B cell (primary cell): ENCODE results near the gene EXD3. TPM values are rescaled to one million over a fixed set of nuclear protein-coding genes. Genes with fewer than 3 reads are reported as not detected.

Source experiments
- ATAC-seq: fragments of 200-7000 bp; cut with Tn5 transposase; one replicate; pipeline ENCODE4 v1.10.0; 2021; ENCODE audit warnings: low read depth, mild to moderate bottlenecking, moderate number of reproducible peaks, moderate library complexity
- CTCF ChIA-PET: fragments of 350-600 bp; sonication (Branson Sonifier 250); formaldehyde crosslinking; loops from one replicate; lab custom pipeline; 2021; ENCODE audit warnings: antibody characterized with exemption, inconsistent platforms; lab: Charles Lee
- POLR2A ChIA-PET: fragments of 350-600 bp; sonication (Branson Sonifier 250); formaldehyde crosslinking; loops from one replicate; lab custom pipeline; 2021; ENCODE audit warnings: antibody characterized with exemption; lab: Charles Lee
- DNase-seq: peaks from one replicate; pipeline ENCODE4 v3.0.0; 2013
- H2AFZ ChIP-seq: 2 replicates; pipeline ENCODE4 v1.6.1; 2012; ENCODE audit warnings: mild to moderate bottlenecking, low read depth, low read length; ENCODE audit not compliant: insufficient read depth, poor library complexity, severe bottlenecking
- H3K27ac ChIP-seq, 2 donors: 1 replicate in 1 of 2; 2 replicates in 1 of 2; pipeline ENCODE4 v1.5.1; 2012 to 2013; ENCODE audit warnings: low read length in 2 of 2, mild to moderate bottlenecking in 2 of 2, moderate library complexity in 1 of 2
- H3K27me3 ChIP-seq, 4 experiments: fragments of 200-600 bp in 1 of 4; sonication (generic) in 1 of 4; replicated peaks in 1 of 4; 1 replicate in 2 of 4; 2 replicates in 2 of 4; pipeline versions ENCODE4 v1.6.1 to v1.7.0; 2013 to 2016; ENCODE audit warnings: low read length in 3 of 4, mild to moderate bottlenecking in 2 of 4, mixed read lengths in 1 of 4, moderate library complexity in 1 of 4; ENCODE audit not compliant: insufficient read depth in 4 of 4, control insufficient read depth in 3 of 4; ENCODE audit errors: control extremely low read depth in 1 of 4
- H3K36me3 ChIP-seq, 2 experiments: replicated peaks in 1 of 2; 1 replicate in 1 of 2; 2 replicates in 1 of 2; pipeline versions ENCODE4 v1.6.1 to v1.7.1; 2013; ENCODE audit warnings: low read length in 1 of 2; ENCODE audit not compliant: insufficient read depth in 2 of 2, control insufficient read depth in 1 of 2; ENCODE audit errors: control extremely low read depth in 1 of 2, extremely low read depth in 1 of 2
- H3K4me1 ChIP-seq, 2 donors: fragments of 200-600 bp in 1 of 2; sonication (generic) in 1 of 2; 1 replicate in 1 of 2; 2 replicates in 1 of 2; pipeline versions ENCODE4 v1.5.1 to v1.6.1; 2013 to 2017; ENCODE audit warnings: low read length in 2 of 2; ENCODE audit not compliant: control insufficient read depth in 2 of 2, insufficient read depth in 2 of 2
- H3K4me2 ChIP-seq: replicated peaks from 2 replicates; pipeline ENCODE3; 2012; ENCODE audit warnings: mild to moderate bottlenecking, low read depth, low read length; ENCODE audit not compliant: poor library complexity, severe bottlenecking
- H3K4me3 ChIP-seq, 5 experiments: fragments of 200-600 bp in 1 of 5; sonication (generic) in 1 of 5; 1 replicate in 3 of 5; 2 replicates in 2 of 5; pipeline versions ENCODE4 v1.5.1 to v1.7.0; 2011 to 2016; ENCODE audit warnings: low read length in 4 of 5, mild to moderate bottlenecking in 4 of 5, low read depth in 2 of 5, control low read depth in 1 of 5, moderate library complexity in 1 of 5; ENCODE audit not compliant: insufficient read depth in 1 of 5; ENCODE audit errors: control extremely low read depth in 1 of 5, extremely low read depth in 1 of 5
- H3K79me2 ChIP-seq: fragments of 200-600 bp; sonication (generic); one replicate; pipeline ENCODE4 v1.6.0; 2016; ENCODE audit warnings: low read length; ENCODE audit not compliant: control insufficient read depth, insufficient read depth
- H3K9ac ChIP-seq: fragments of 200-600 bp; sonication (generic); 2 replicates; pipeline ENCODE4 v1.6.1; 2017; ENCODE audit warnings: mild to moderate bottlenecking, low read length, moderate library complexity
- H3K9me3 ChIP-seq, 3 donors: one replicate each; pipeline versions ENCODE4 v1.6.1 to v1.7.1; 2013; ENCODE audit warnings: low read length in 2 of 3; ENCODE audit not compliant: control insufficient read depth in 2 of 3, insufficient read depth in 1 of 3; ENCODE audit errors: control extremely low read depth in 1 of 3
- H4K20me1 ChIP-seq: 2 replicates; pipeline ENCODE4 v1.6.0; 2012; ENCODE audit warnings: mild to moderate bottlenecking, low read length; ENCODE audit not compliant: insufficient read depth, control insufficient read depth, poor library complexity, severe bottlenecking
- H3K27ac Mint-ChIP-seq: one replicate; pipeline ENCODE4 v1.8.0; 2021; ENCODE audit warnings: mixed read lengths
- H3K27me3 Mint-ChIP-seq: one replicate; pipeline ENCODE4 v1.8.0; 2021; ENCODE audit warnings: mixed read lengths
- H3K4me1 Mint-ChIP-seq: one replicate; pipeline ENCODE4 v1.8.0; 2021; ENCODE audit warnings: mixed read lengths
- H3K4me3 Mint-ChIP-seq: one replicate; pipeline ENCODE4 v1.8.0; 2021; ENCODE audit warnings: mixed read lengths
- H3K9me3 Mint-ChIP-seq: one replicate; pipeline ENCODE4 v1.8.0; 2022; ENCODE audit warnings: mixed read lengths; ENCODE audit not compliant: insufficient read depth
- CTCF ChIP-seq: fragments of 200-600 bp; IDR thresholded peaks from one replicate; pipeline ENCODE4 v1.8.0; 2022; ENCODE audit warnings: antibody characterized with exemption, mild to moderate bottlenecking
- EZH2 ChIP-seq: IDR thresholded peaks from 2 replicates; pipeline ENCODE4 v1.6.1; 2012; ENCODE audit warnings: borderline replicate concordance, low read depth, mild to moderate bottlenecking, moderate library complexity, low read length; ENCODE audit not compliant: insufficient read depth, poor library complexity, severe bottlenecking
- WGBS: methylation state at CpG from one replicate; pipeline ENCODE4 v1.1.5; 2013; ENCODE audit warnings: missing lambda C conversion rate; ENCODE audit not compliant: insufficient coverage; 5-methylcytosine and 5-hydroxymethylcytosine counted together
- intact Hi-C: fragments of 100-400 bp; cut with micrococcal nuclease; formaldehyde crosslinking; loops from one replicate; pipeline ENCODE4 v1.10.0; 2022
- polyA plus RNA-seq: library from polyadenylated mRNA; depleted of rRNA; stranded (reverse); fragments of >200 nt; gene quantifications from 2 replicates; pipeline ENCODE4 v1.2.3, GENCODE V29; 2012
- total RNA-seq, 2 donors: library from RNA; stranded (reverse); fragments of 120-200 nt in 1 of 2; gene quantifications; 1 replicate in 1 of 2; 2 replicates in 1 of 2; pipeline versions ENCODE4 v1.2.3 to v1.2.4, GENCODE V29; 2013 to 2022

Gene EXD3
- total and polyA plus RNA-seq, 2 donors (not counting 1 experiment from before 2014, with no cell fraction given) = 22.5 to 23.7 TPM

DNA sequence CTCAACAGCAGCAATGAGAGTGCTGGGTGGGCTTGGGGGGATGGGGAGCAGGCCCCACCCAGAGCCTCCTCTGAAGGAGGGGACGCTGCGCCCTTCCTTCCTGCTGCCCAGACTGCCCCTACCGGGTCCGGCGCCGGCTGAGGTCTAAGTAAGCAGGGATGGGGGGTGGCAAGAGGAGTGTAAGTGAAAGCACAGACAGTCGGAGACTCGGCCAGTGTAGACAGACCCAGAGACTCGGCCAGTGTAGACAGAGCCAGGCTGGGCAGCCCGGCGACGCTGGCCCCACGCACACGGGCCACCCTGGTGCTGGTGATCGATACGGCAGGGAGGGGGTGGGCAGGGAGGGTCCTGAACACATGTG lies 25.6 kb upstream of the EXD3 start:
- POLR2A ChIA-PET = interaction anchor here (1.5 kb wide), 1 partner anchor 26 kb away, joined by 3 read pairs; the partner anchor contains the start of genes EXD3 and NOXA1
- DNase-seq (no peak), ATAC-seq (no peak)
- CTCF ChIA-PET = interaction anchor here (1.5 kb wide), 1 partner anchor 13 kb away, joined by 4 read pairs; no protein-coding TSS in a partner anchor
- no peaks in the 10 kb centered on the region for H3K9me3 Mint-ChIP-seq
- H3K27ac Mint-ChIP-seq = no peak overlapping the region
- no peak overlapping the region for H3K4me3 ChIP-seq
- no peaks in the 10 kb centered on the region for H3K79me2 ChIP-seq
- peaks cover 0 to 4% (median 0%) of the 10 kb centered on the region in 3 donors for H3K9me3 ChIP-seq
- H4K20me1 ChIP-seq = peaks cover 5% of the 10 kb centered on the region
- H2AFZ ChIP-seq = no peak overlapping the region
- H3K4me2 ChIP-seq = no peak overlapping the region
- 99% methylated on average over 12 of the region's 16 CpGs for WGBS
- no peak overlapping the region for H3K27ac ChIP-seq
- H3K9ac ChIP-seq = no peak overlapping the region
- H3K4me3 Mint-ChIP-seq = no peak overlapping the region
- peaks cover 14% of the 10 kb centered on the region for H3K4me1 Mint-ChIP-seq
- peaks cover 0 to 8% (median 2%) of the 10 kb centered on the region in 4 experiments for H3K27me3 ChIP-seq
- no peak for TF ChIP-seq CTCF
- no peak for TF ChIP-seq EZH2
- intact Hi-C loops = no loop called here
- H3K27me3 Mint-ChIP-seq = peaks cover 5% of the 10 kb centered on the region
- peaks cover 24 to 39% of the 10 kb centered on the region in 2 donors for H3K4me1 ChIP-seq
- no peaks in the 10 kb centered on the region for H3K36me3 ChIP-seq

GRCh38 chr9:137447722-137448601 lies 25.0 kb upstream of the EXD3 start:
- peaks cover 13% of the 10 kb centered on the region for H3K4me1 Mint-ChIP-seq
- H3K36me3 ChIP-seq = no peaks in the 10 kb centered on the region
- WGBS = 98% methylated on average over 24 of the region's 27 CpGs
- peaks cover 7% of the 10 kb centered on the region for H3K27me3 Mint-ChIP-seq
- H3K27ac ChIP-seq = no peak overlapping the region
- no peak overlapping the region for H3K4me3 ChIP-seq
- no peak for TF ChIP-seq CTCF
- no peak for TF ChIP-seq EZH2
- no peak overlapping the region for H3K27ac Mint-ChIP-seq
- H4K20me1 ChIP-seq = no peaks in the 10 kb centered on the region
- POLR2A ChIA-PET = interaction anchor here (0.7 to 1.5 kb wide), 3 partner anchors 11 to 203 kb away, joined by 3 read pairs; partner anchors contain the start of genes EXD3 and NOXA1
- intact Hi-C loops = no loop called here
- peaks cover 0 to 2% (median 0%) of the 10 kb centered on the region in 3 donors for H3K9me3 ChIP-seq
- CTCF ChIA-PET = interaction anchor here (0.7 to 1.5 kb wide), 2 partner anchors 14 to 146 kb away, joined by 3 to 4 read pairs; partner anchors contain the start of gene NRARP
- H3K27me3 ChIP-seq = peaks cover 0 to 8% (median 3%) of the 10 kb centered on the region in 4 experiments
- ATAC-seq = no peak
- H3K4me1 ChIP-seq = peaks cover 18 to 33% of the 10 kb centered on the region in 2 donors
- H3K79me2 ChIP-seq = no peaks in the 10 kb centered on the region
- no peak overlapping the region for H2AFZ ChIP-seq
- H3K9ac ChIP-seq = no peak overlapping the region
- H3K4me2 ChIP-seq = no peak overlapping the region
- no peaks in the 10 kb centered on the region for H3K9me3 Mint-ChIP-seq
- no peak for DNase-seq
- no peak overlapping the region for H3K4me3 Mint-ChIP-seq
